DOHH2 (cell line): ENCODE data around the gene ABCC6.
"Not testable (repeated sequence)": the region's sequence is repeated elsewhere in the genome, so short reads cannot be mapped to it uniquely, and the experiment has no call there.

Source experiments
- H3F3A ChIP-seq: fragments of 200-600 bp; sonication (generic), shearing (Covaris generic); 2 replicates; pipeline ENCODE4 v1.6.0; 2016; ENCODE audit warnings: antibody characterized with exemption, mild to moderate bottlenecking; ENCODE audit not compliant: control insufficient read depth, insufficient read depth
- H3K27ac ChIP-seq: fragments of 200-600 bp; sonication (generic); 2 replicates; pipeline ENCODE4 v1.5.1; 2014; ENCODE audit warnings: low read depth, mild to moderate bottlenecking, low read length, moderate library complexity
- H3K27me3 ChIP-seq: fragments of 200-600 bp; sonication (generic); 2 replicates; pipeline ENCODE4 v1.6.1; 2014; ENCODE audit warnings: mild to moderate bottlenecking, low read length, mixed read lengths; ENCODE audit not compliant: control insufficient read depth
- H3K36me3 ChIP-seq: fragments of 200-600 bp; sonication (generic); 2 replicates; pipeline ENCODE4 v1.6.1; 2014; ENCODE audit warnings: mild to moderate bottlenecking, low read length, moderate library complexity, mixed read lengths; ENCODE audit not compliant: control insufficient read depth
- H3K4me1 ChIP-seq: fragments of 200-600 bp; sonication (generic); 2 replicates; pipeline ENCODE4 v1.6.1; 2014; ENCODE audit warnings: mild to moderate bottlenecking, low read length, mixed read lengths; ENCODE audit not compliant: control insufficient read depth
- H3K4me2 ChIP-seq: fragments of 200-600 bp; sonication (generic); 2 replicates; pipeline ENCODE4 v1.6.0; 2014; ENCODE audit warnings: mild to moderate bottlenecking, low read length, moderate library complexity
- H3K4me3 ChIP-seq: fragments of 200-600 bp; sonication (generic); 2 replicates; pipeline ENCODE4 v1.5.1; 2014; ENCODE audit warnings: mild to moderate bottlenecking, low read length, mixed read lengths
- H3K79me2 ChIP-seq: fragments of 200-600 bp; sonication (generic); 2 replicates; pipeline ENCODE4 v1.6.1; 2014; ENCODE audit warnings: mild to moderate bottlenecking, low read length, mixed read lengths; ENCODE audit not compliant: control insufficient read depth
- H3K9me2 ChIP-seq: fragments of 200-600 bp; sonication (generic); replicated peaks from 2 replicates; pipeline ENCODE4 v1.6.1; 2014; ENCODE audit warnings: mild to moderate bottlenecking, low read length, mixed read lengths; ENCODE audit not compliant: control insufficient read depth
- H3K9me3 ChIP-seq: fragments of 200-600 bp; sonication (generic); 2 replicates; pipeline ENCODE4 v1.6.1; 2014; ENCODE audit warnings: antibody characterized with exemption, low read length, mixed read lengths; ENCODE audit not compliant: control insufficient read depth, insufficient read depth
- H4K20me1 ChIP-seq: fragments of 200-600 bp; sonication (generic); 2 replicates; pipeline ENCODE4 v1.6.0; 2014; ENCODE audit warnings: low read depth, mild to moderate bottlenecking, antibody characterized with exemption, low read length, moderate library complexity; ENCODE audit not compliant: control insufficient read depth, insufficient read depth

The ABCC6 gene

GRCh38 chr16:16259971-16260370 is 36.7 kb upstream of the ABCC6 start:
- H3K9me2 ChIP-seq, H3F3A ChIP-seq, H3K27ac ChIP-seq, H4K20me1 ChIP-seq, H3K9me3 ChIP-seq, H3K4me2 ChIP-seq, H3K36me3 ChIP-seq, H3K4me1 ChIP-seq, H3K27me3 ChIP-seq, H3K4me3 ChIP-seq, H3K79me2 ChIP-seq: not testable (repeated sequence)

- not testable (repeated sequence) for H3K9me2 ChIP-seq, H3K9me3 ChIP-seq, H3K36me3 ChIP-seq, H4K20me1 ChIP-seq, H3K4me2 ChIP-seq, H3K27me3 ChIP-seq, H3K4me3 ChIP-seq, H3K4me1 ChIP-seq, H3F3A ChIP-seq, H3K27ac ChIP-seq, H3K79me2 ChIP-seq
Measured at GRCh38 chr16:16258822-16259221, 35.5 kb upstream of the ABCC6 start.

DNA sequence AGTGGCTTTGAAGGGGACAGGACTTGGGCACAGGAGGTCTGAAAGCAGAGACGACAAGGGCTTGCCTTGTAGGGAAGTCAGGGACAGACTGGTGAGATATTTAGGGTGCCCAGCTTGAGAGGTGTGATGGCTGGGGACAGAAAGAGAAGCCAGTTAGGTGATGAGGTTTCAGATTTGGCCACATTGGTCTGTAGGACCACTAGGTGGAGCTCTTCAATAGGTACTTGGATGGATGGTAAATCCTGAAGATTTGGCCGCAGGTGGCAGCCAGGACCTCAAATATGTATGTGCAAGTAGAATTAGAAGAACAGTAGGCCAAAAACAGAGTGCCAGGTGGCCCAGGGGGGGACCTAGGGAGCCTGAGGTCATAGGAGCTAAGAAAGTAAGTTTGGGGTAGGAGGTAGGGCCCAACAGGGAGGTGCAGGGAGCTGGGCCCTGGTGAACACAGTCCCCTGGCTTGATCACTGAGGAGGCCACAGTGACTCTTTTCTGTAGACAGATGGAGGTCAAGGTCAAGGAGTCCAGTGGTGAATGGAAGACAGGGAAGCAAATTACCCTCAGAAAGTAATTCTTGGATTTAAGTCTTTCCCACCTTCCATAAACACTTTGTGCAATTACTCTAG is 34.1 kb upstream of the ABCC6 start:
- H3F3A ChIP-seq, H3K27ac ChIP-seq, H3K4me2 ChIP-seq, H3K4me1 ChIP-seq, H4K20me1 ChIP-seq, H3K27me3 ChIP-seq, H3K4me3 ChIP-seq, H3K9me3 ChIP-seq, H3K36me3 ChIP-seq, H3K79me2 ChIP-seq, H3K9me2 ChIP-seq: not testable (repeated sequence)

DNA sequence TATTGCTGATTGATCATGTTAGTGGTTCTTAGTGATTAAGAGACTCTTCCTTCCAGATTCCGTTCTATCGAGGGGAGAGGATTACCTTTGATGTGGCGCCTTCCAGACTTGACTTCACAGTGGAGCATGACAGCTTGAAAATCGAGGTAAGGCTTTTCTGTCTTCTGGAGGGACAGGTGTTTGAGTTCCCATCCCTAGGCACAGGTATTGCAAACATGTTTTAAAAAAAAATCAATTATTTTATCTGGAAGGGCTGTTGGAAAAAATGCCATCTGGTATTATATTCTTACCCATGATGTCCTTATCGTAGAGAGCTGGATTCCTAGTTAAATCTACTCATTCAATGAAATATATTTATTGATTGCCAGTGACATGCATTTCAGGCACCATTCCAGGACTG is 29.1 kb upstream of the ABCC6 start:
- H3K9me2 ChIP-seq, H3K9me3 ChIP-seq, H3K36me3 ChIP-seq, H3K27ac ChIP-seq, H3K4me3 ChIP-seq, H3K79me2 ChIP-seq, H3K4me1 ChIP-seq, H3F3A ChIP-seq, H3K27me3 ChIP-seq, H4K20me1 ChIP-seq, H3K4me2 ChIP-seq: not testable (repeated sequence)

DNA sequence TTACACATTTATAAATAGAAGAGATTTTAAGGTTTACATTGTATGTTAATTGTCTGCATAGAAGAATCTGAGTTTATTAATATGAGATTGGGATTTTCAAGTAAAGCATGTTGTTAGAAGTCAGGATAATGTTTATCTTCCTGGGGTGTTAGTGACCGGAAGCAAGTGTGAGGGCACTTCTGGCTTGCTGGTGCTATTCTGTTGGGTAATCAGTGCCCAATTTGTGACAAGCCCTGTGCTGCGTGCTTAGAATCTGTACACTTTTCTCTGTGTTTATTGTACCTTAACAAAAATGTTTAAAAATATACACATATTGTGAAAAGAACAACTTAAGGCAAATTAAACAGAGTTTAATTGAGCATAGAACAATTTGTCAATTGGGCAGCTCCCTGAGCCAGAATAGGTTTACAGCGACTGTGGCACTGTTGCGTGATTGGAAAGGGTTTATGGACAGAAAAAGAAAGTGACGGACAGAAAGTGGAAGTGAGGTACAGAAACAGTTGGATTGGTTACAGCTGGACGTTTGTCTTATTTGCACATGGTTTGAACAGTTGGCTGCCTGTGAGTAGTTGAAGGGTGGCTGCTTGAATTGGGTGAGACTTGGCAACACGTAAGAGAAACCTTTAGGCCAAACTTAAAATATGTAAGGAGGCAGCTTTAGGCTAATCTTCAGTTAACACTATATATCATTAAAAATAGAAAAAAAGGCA is 26.5 kb upstream of the ABCC6 start:
- H3K4me2 ChIP-seq, H3K4me3 ChIP-seq, H3K36me3 ChIP-seq, H3K9me2 ChIP-seq, H3K27me3 ChIP-seq, H3K4me1 ChIP-seq, H3K27ac ChIP-seq, H3K79me2 ChIP-seq, H3K9me3 ChIP-seq, H3F3A ChIP-seq, H4K20me1 ChIP-seq: not testable (repeated sequence)

DNA sequence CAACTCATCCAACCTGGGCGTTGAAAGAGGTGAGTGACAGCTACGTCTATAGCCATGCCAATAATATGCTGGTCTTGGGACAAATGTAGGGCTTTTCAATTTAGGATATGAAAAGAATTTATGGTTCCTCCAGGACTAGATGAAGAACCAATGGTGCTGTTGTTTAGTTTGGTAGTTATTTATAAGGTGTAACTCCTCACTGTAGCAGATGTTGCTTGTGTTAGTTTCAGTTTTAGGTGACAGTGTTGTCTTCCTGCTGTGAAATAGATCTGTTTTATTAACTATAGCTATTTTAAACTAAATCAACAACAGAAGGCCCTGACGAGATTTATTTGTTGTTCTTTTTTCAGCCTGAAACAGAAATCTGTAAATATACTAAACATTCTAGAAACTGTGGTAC is 24.1 kb upstream of the ABCC6 start:
- not testable (repeated sequence) for H3K4me1 ChIP-seq, H3K79me2 ChIP-seq, H3K27ac ChIP-seq, H3K27me3 ChIP-seq, H3K9me2 ChIP-seq, H3K4me3 ChIP-seq, H3K36me3 ChIP-seq, H3K9me3 ChIP-seq, H3F3A ChIP-seq, H4K20me1 ChIP-seq, H3K4me2 ChIP-seq

- not testable (repeated sequence) for H3K4me2 ChIP-seq, H3K9me2 ChIP-seq, H3K79me2 ChIP-seq, H3K27me3 ChIP-seq, H3K27ac ChIP-seq, H3K36me3 ChIP-seq, H3K9me3 ChIP-seq, H3F3A ChIP-seq, H3K4me3 ChIP-seq, H4K20me1 ChIP-seq, H3K4me1 ChIP-seq
Measured at GRCh38 chr16:16246578-16247262, 23.4 kb upstream of the ABCC6 start.

GRCh38 chr16:16243886-16244285 is 20.6 kb upstream of the ABCC6 start:
- H3K9me2 ChIP-seq, H3K27ac ChIP-seq, H3K4me2 ChIP-seq, H3K79me2 ChIP-seq, H3K36me3 ChIP-seq, H3K27me3 ChIP-seq, H3F3A ChIP-seq, H3K9me3 ChIP-seq, H3K4me1 ChIP-seq, H4K20me1 ChIP-seq, H3K4me3 ChIP-seq: not testable (repeated sequence)
